ENCODE results near the gene KCTD12.

DNA sequence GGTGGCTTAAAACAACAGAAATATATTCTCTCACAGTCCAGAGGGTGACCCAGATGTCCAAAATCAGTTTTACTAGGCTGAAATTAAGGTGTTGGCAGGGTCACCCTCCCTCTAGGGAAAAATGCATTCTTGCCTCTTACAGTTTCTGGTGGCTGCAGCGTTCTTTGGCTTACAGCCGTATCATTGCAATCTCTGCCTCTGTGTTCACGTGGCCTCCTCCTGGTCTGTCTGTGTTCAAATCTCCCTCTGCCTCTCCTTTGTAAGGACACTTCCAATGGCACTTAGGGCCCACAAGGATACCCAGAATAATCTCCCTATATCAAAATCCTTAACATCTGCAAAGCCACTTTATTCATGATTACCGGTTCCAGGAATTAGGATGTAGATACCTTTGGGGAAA is 21.1 kb downstream of the KCTD12 start:
- TF ChIP-seq, protein P1, sequence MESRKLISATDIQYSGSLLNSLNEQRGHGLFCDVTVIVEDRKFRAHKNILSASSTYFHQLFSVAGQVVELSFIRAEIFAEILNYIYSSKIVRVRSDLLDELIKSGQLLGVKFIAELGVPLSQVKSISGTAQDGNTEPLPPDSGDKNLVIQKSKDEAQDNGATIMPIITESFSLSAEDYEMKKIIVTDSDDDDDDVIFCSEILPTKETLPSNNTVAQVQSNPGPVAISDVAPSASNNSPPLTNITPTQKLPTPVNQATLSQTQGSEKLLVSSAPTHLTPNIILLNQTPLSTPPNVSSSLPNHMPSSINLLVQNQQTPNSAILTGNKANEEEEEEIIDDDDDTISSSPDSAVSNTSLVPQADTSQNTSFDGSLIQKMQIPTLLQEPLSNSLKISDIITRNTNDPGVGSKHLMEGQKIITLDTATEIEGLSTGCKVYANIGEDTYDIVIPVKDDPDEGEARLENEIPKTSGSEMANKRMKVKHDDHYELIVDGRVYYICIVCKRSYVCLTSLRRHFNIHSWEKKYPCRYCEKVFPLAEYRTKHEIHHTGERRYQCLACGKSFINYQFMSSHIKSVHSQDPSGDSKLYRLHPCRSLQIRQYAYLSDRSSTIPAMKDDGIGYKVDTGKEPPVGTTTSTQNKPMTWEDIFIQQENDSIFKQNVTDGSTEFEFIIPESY (CRISPR knock-in tag; IDR thresholded peaks at IDR 0.05) = no peak
- TF ChIP-seq TSC22D2 (CRISPR knock-in tag; IDR thresholded peaks at IDR 0.05; ENCODE audit: borderline replicate concordance) (no peak), ZNF777 (CRISPR knock-in tag; IDR thresholded peaks at IDR 0.05) (no peak), NR3C1 (CRISPR knock-in tag; IDR thresholded peaks at IDR 0.05) (no peak), ZNF530 (CRISPR knock-in tag; IDR thresholded peaks at IDR 0.05; ENCODE audit: low read depth) (no peak), MAFF (IDR thresholded peaks at IDR 0.05; ENCODE audit: low read depth, low read length) (no peak), CEBPB (IDR thresholded peaks at IDR 0.05; ENCODE audit: borderline replicate concordance, low read depth, low read length) (no peak)
- TF ChIP-seq, protein P2, sequence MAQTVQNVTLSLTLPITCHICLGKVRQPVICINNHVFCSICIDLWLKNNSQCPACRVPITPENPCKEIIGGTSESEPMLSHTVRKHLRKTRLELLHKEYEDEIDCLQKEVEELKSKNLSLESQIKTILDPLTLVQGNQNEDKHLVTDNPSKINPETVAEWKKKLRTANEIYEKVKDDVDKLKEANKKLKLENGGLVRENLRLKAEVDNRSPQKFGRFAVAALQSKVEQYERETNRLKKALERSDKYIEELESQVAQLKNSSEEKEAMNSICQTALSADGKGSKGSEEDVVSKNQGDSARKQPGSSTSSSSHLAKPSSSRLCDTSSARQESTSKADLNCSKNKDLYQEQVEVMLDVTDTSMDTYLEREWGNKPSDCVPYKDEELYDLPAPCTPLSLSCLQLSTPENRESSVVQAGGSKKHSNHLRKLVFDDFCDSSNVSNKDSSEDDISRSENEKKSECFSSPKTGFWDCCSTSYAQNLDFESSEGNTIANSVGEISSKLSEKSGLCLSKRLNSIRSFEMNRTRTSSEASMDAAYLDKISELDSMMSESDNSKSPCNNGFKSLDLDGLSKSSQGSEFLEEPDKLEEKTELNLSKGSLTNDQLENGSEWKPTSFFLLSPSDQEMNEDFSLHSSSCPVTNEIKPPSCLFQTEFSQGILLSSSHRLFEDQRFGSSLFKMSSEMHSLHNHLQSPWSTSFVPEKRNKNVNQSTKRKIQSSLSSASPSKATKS (CRISPR knock-in tag; IDR thresholded peaks at IDR 0.05) = no peak
